SIG-M5 treated with dmso at 0.1 percent for 504 hours (cell line): ENCODE results near the gene KIAA1328.

Experiments
- DNase-seq: peaks from one replicate; lab custom pipeline; 2025; ENCODE audit not compliant: unreplicated experiment; lab: John Stamatoyannopoulos, UW

KIAA1328 gene

GRCh38 chr18:36942264-36942663, 113.3 kb downstream of the KIAA1328 start:
- DNase-seq: peak; percentile 36

GRCh38 chr18:36947820-36948348, 119.0 kb downstream of the KIAA1328 start:
- DNase-seq: no peak

DNA sequence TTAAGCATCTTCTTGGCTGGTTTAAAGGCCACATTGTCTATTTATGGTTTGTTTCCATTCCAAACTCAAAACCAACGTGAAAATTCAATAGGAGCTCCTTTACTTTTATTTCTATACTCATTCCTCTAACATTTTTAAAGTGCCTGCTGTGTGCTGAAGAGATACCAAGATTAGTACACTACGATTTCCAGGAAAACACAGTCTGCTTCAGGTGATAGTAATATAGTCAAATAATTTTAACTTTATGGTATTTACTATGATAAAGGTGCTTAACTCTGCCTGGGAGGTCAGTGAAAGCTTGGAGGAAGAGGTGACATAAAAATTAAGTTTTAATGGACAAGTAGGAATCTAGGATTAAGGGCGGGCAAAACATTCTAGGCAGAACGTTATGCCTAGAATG, 121.4 kb downstream of the KIAA1328 start:
- no peak for DNase-seq

DNA sequence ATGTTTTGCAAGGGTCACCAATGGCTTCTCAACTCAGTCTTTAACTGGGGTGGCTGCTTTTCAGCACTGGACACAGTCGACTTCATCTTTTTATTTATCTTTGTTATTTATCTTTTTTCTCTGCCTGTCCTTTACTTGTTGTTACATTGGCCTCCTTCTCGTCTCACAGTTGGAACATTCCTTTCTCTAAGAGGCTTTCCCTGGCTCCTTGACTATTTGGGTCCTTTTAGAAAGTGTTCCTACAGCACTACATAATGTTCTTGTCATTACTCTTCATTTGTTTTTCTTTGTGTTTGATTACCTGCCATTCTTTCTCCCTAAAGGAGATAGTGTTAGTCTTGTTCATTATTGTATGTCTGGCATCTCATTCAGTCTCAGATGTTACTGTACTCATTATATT, 122.0 kb downstream of the KIAA1328 start:
- DNase-seq: no peak

DNA sequence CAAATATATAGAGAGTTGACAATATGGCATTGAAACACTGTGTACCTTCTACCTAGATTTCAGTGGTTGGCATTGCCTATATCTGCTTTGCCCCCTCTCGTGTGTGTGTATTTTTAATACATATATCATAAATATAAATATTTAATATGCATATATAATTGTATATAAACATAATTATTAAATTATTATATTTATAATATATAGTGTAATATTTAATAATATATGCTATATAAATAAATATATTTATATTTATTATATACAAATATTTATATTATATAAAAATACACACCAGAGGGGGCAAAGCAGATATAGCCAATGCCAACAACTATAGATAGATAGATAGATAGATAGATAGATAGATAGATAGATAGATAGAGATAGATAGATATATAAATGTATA, 124.1 kb downstream of the KIAA1328 start:
- no peak for DNase-seq

DNA sequence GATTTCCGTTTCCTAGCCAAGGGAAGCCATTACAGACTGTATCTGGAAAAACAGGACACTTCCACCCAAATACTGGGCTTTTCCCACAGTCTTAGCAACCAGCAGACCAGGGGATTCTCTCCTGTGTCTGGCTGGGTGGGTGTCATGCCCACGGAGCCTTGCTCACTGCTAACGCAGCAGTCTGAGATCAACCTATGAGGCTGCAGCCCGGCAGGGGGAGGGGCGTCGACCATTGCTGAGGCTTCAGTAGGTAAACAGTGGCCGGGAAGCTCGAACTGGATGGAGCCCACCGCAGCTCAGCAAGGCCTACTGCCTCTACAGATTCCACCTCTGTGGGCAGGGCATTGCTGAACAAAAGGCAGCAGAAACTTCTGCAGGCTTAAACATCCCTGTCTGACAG, 131.1 kb downstream of the KIAA1328 start:
- no peak for DNase-seq

DNA sequence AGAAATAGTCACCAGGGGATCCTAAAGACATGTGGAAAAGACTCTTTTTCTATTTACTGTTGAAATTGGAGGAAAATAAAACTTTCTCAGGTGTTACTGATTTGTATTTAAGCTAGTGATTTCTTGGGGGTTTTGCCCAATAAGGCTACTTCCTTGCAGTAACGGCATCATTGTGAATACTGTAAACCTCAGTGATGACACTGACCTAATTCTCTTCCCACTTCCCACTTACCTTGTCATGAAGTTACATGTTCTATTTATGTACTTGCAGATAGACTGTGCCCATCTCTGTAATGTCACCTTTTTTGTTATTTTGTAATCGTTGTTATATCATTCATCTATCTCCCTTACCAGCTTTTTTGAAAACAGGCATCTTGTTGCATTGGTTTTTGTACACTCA, 134.5 kb downstream of the KIAA1328 start:
- no peak for DNase-seq

- DNase-seq: no peak
Measured at GRCh38 chr18:36974686-36975085, 145.8 kb downstream of the KIAA1328 start.

DNA sequence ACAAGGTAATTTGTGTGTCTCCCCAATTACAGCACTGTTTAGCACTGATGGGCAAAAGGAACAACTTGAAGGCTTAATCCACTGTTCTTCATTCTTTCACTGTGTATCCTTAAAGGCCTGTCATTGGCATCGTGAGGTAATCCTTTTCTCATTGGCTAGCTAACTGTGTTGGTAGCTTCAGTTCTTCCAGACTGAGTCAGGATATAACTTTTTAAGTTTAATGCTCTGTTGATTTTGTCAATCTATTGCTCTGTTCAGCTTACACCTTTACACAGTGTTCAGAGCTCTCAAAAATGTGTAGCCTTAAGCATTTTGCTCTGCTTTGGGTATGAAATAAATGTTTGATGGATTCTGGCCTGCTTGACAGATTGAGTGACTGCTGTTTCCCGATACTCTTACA, 148.2 kb downstream of the KIAA1328 start:
- DNase-seq: no peak

GRCh38 chr18:36993068-36993467, 164.1 kb downstream of the KIAA1328 start:
- no peak for DNase-seq

- DNase-seq: no peak
Measured at GRCh38 chr18:37006742-37007141, 177.8 kb downstream of the KIAA1328 start.

DNA sequence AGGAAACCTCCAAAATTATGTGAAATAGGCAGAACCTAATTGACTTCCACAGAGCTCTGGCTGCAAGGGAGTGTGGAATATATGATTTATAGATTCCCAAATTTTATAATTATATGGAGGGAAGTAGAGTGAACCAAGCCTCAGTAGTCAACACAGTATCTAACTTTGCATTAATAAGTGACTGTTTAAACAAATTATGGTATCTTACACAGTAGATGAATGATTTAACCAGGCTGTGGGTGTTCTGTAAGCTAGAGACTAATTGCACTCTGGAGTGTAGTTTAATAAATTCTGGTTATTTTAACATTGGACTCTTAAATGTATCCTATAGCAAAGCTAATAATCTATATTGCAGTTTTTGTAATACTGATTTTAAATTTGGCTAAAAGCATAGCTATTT, 183.5 kb downstream of the KIAA1328 start:
- no peak for DNase-seq

GRCh38 chr18:37019157-37019827, 190.4 kb downstream of the KIAA1328 start:
- peak; percentile 39 for DNase-seq

- DNase-seq: no peak
Measured at GRCh38 chr18:37033419-37033818, 204.5 kb downstream of the KIAA1328 start.

GRCh38 chr18:37042381-37042780, 213.5 kb downstream of the KIAA1328 start:
- no peak for DNase-seq

GRCh38 chr18:37055137-37055802, 226.3 kb downstream of the KIAA1328 start:
- DNase-seq: no peak

DNA sequence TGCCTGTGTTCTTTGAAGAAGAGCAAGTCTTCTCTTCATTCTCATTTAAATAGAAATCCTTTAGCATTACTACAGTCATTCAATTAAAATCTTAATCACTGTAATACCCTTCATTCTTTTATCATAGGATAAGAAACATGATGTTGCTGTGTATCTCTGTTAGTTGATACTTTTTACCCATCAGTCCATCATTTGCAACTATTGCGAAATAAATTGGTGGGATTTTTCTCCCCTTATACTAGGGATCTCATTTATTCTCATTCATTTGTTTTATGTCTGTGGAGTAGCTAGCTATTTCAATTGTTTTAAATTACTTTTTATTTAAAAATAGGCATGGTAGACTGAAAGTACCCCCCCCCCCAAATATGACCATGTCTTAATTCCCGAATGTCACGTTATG, 235.3 kb downstream of the KIAA1328 start:
- no peak for DNase-seq

DNA sequence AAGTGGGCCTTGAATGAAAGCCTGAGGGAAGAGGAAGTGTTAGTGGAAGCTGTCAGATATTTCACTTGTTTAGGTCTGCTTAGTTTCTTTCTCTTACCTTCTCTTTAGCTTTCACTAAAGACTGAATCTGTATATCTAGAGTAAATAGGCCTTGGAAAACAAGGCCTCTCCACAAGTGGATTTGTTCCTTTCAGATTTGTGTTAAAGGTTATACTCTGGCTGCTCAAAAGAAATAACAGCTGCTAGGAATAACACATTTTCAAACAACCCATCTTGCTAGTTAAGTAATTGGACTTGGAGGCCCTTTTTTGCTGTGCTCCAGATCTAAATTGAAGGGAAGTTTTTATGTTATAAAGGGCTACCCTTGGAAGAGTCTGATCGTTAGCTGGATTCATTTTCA, 236.3 kb downstream of the KIAA1328 start:
- DNase-seq: no peak

- no peak for DNase-seq
Measured at GRCh38 chr18:37084912-37085311, 256.0 kb downstream of the KIAA1328 start.

DNA sequence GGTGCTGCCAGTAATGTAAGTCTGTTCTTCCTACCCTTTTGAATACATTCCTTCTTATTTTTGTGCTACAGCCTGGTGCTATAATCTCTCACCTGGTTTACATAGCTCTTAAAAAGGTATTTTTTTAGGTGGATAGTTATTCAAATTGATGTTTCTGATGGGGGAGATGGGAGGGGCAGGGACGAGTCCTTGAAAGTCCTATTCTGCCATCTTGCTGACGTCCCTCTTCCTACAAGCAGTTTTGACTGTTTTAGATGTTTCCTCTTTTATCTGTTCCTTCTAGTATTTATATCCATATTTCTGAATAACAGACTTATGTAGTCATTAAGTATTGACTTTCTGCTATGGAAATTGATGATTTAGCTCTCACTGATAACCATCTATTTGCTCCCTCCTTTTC, 256.4 kb downstream of the KIAA1328 start:
- DNase-seq: no peak

DNA sequence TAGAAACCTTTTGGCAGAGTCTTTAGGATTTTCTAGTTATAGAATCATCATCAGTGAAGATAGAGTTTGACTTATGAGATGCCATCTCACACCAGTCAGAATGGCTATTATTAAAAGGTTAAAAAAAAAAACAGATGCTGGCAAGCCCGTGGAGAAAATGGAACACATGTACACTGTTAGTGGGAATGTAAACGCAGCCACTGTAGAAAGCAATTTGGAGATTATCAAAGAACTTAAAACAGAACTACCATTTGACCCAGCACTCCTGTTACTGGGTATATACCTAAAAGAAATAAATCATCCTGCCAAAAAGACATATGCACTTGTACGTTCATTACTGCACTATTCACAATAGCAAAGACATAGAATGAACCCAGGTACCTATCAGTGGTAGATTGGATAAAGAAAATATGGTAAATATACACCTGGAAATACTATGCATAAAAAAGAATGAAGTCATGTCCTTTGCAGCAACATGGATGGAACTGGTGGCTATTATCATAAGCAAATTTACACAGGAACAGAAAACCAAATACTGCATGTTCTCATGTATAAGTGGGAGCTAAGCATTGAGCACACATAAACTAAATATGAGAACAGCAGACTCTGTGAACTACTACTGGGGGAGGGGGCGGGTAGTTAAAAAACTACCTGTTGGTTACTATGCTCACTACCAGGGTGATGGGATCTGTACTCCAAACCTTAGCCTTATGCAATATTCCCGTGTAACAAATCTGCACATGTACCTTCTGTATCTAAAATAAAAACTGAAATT, 279.0 kb downstream of the KIAA1328 start:
- DNase-seq: no peak

GRCh38 chr18:37122877-37123276, 293.9 kb downstream of the KIAA1328 start:
- DNase-seq: no peak
